K562 (cell line): Measurements from ENCODE around the gene CTTNBP2. TPM values are rescaled to one million over a fixed set of nuclear protein-coding genes. Genes with fewer than 3 reads are reported as not detected.

Experiments
- CBX3 ChIP-seq, 2 experiments: IDR thresholded peaks; 1 replicate in 1 of 2; 2 replicates in 1 of 2; pipeline ENCODE4 v1.6.1; 2012; ENCODE audit warnings: inconsistent platforms in 2 of 2, low read length in 2 of 2, borderline replicate concordance in 1 of 2, control low read depth in 1 of 2
- CBX5 ChIP-seq: IDR thresholded peaks from 2 replicates; pipeline ENCODE4 v1.6.1; 2014; ENCODE audit warnings: low read depth, borderline replicate concordance
- ETV1 ChIP-seq: fragments of 450-650 bp; conservative IDR thresholded peaks from 2 replicates; pipeline ENCODE4 v1.6.1; 2016; ENCODE audit warnings: missing genetic modification characterization, control low read depth, low read depth, missing compliant biosample characterization
- FOXP1 ChIP-seq: sonication (generic); formaldehyde crosslinking; IDR thresholded peaks from 2 replicates; pipeline ENCODE4 v1.8.0; 2022; ENCODE audit warnings: mild to moderate bottlenecking, missing genetic modification reagents
- HNRNPL ChIP-seq: fragments of 200-400 bp; formaldehyde crosslinking; IDR thresholded peaks from 2 replicates; pipeline ENCODE4 v1.6.1; 2017; ENCODE audit warnings: low read depth, mild to moderate bottlenecking, low read length
- MAFF ChIP-seq: IDR thresholded peaks from 2 replicates; pipeline ENCODE4 v1.6.1; 2012; ENCODE audit warnings: low read length, improper control_type of control experiment
- MAX ChIP-seq: sonication (generic); formaldehyde crosslinking; IDR thresholded peaks from 2 replicates; pipeline ENCODE4 v1.9.0; 2022; ENCODE audit warnings: mild to moderate bottlenecking, missing genetic modification reagents
- MCM5 ChIP-seq: fragments of 450-650 bp; IDR thresholded peaks from 2 replicates; pipeline ENCODE4 v1.6.1; 2016; ENCODE audit warnings: low read depth
- NFE2L1 ChIP-seq: fragments of 450-650 bp; IDR thresholded peaks from 2 replicates; pipeline ENCODE4 v1.6.1; 2016; ENCODE audit warnings: missing genetic modification characterization, low read depth, mild to moderate bottlenecking, missing compliant biosample characterization, moderate library complexity, borderline replicate concordance
- PML ChIP-seq: IDR thresholded peaks from 2 replicates; pipeline ENCODE4 v1.6.1; 2012; ENCODE audit warnings: low read length, inconsistent platforms
- POLR3G ChIP-seq: IDR thresholded peaks from 2 replicates; pipeline ENCODE4 v1.6.1; 2011; ENCODE audit not compliant: insufficient read length, insufficient replicate concordance; ENCODE audit errors: extremely low read depth
- RAD51 ChIP-seq: fragments of 450-650 bp; IDR thresholded peaks from 2 replicates; pipeline ENCODE4 v1.7.1; 2016; ENCODE audit warnings: low read depth, mild to moderate bottlenecking, borderline replicate concordance
- SIN3B ChIP-seq: fragments of 450-650 bp; IDR thresholded peaks from 2 replicates; pipeline ENCODE4 v1.6.1; 2017; ENCODE audit warnings: low read depth, mild to moderate bottlenecking, moderate library complexity
- SMAD2 ChIP-seq: fragments of 150-350 bp; IDR thresholded peaks from 2 replicates; pipeline ENCODE4 v1.6.1; 2014; ENCODE audit warnings: low read depth, mild to moderate bottlenecking, low read length
- SMC3 ChIP-seq: conservative IDR thresholded peaks from 2 replicates; pipeline ENCODE4 v1.6.1; 2011; ENCODE audit warnings: low read depth, low read length, improper control_type of control experiment; ENCODE audit not compliant: insufficient read depth
- TAL1 ChIP-seq: fragments of 450-650 bp; IDR thresholded peaks from 2 replicates; pipeline ENCODE4 v1.6.1; 2016; ENCODE audit warnings: mild to moderate bottlenecking
- ZC3H11A ChIP-seq: IDR thresholded peaks from 2 replicates; pipeline ENCODE4 v1.6.1; 2012; ENCODE audit warnings: low read depth, low read length, improper control_type of control experiment
- ZNF134 ChIP-seq: fragments of 250-450 bp; sonication (Bioruptor Pico); conservative IDR thresholded peaks from 2 replicates; pipeline ENCODE4 v1.4.0; 2020
- ZNF274 ChIP-seq: IDR thresholded peaks from 2 replicates; pipeline ENCODE4 v1.6.1; 2011; ENCODE audit warnings: low read depth, mild to moderate bottlenecking, low read length, moderate library complexity, borderline replicate concordance
- ZNF311 ChIP-seq: fragments of 250-450 bp; sonication (Bioruptor Pico); IDR thresholded peaks from 2 replicates; pipeline ENCODE4 v1.4.0; 2020; ENCODE audit warnings: mild to moderate bottlenecking, moderate library complexity
- ZNF324 ChIP-seq: fragments of 250-450 bp; sonication (Bioruptor Pico); IDR thresholded peaks from 2 replicates; pipeline ENCODE4 v1.4.0; 2020; ENCODE audit warnings: mild to moderate bottlenecking
- ZNF511 ChIP-seq: sonication (generic); formaldehyde crosslinking; IDR thresholded peaks from 2 replicates; pipeline ENCODE4 v1.8.0; 2022; ENCODE audit warnings: mild to moderate bottlenecking, missing genetic modification reagents
- ZNF583 ChIP-seq: fragments of 250-450 bp; sonication (Bioruptor Pico); IDR thresholded peaks from 2 replicates; pipeline ENCODE4 v1.4.0; 2020
- ZNF586 ChIP-seq: fragments of 450-650 bp; formaldehyde crosslinking; conservative IDR thresholded peaks from 2 replicates; pipeline ENCODE4 v1.4.0; 2020; ENCODE audit warnings: mild to moderate bottlenecking, moderate library complexity
- ZNF764 ChIP-seq: fragments of 250-450 bp; sonication (Bioruptor Pico); IDR thresholded peaks from 2 replicates; pipeline ENCODE4 v1.4.0; 2020; ENCODE audit warnings: low read depth, mild to moderate bottlenecking, moderate library complexity
- polyA plus RNA-seq, 8 experiments: library from polyadenylated mRNA; depleted of rRNA in 4 of 8; stranded (reverse) in 5 of 8; unstranded in 3 of 8; fragments of >200 nt; fragmentation: Nextera tagmentation in 2 of 8; fragmentation: Illumina TruSeq in 1 of 8; extraction: Ambion mirVana in 2 of 8; extraction: Trizol in 1 of 8; gene quantifications; 2 replicates each; pipeline versions ENCODE4 v1.2.1 to v1.2.3, GENCODE V29; 2011 to 2014; ENCODE audit warnings: inconsistent platforms in 1 of 8, missing spikeins in 1 of 8
- total RNA-seq, 7 experiments: library from RNA; depleted of rRNA in 6 of 7; stranded (reverse); fragments of >200 nt in 6 of 7; fragmentation: Illumina TruSeq in 2 of 7; extraction: Trizol in 2 of 7; gene quantifications; 2 replicates each; pipeline versions ENCODE4 v1.2.1 to v1.2.3, GENCODE V29; 2011 to 2021; ENCODE audit warnings: low replicate concordance in 1 of 7
- TF ChIP-seq, protein P1 (sequence below): fragments of 450-650 bp; formaldehyde crosslinking; IDR thresholded peaks from 2 replicates; pipeline ENCODE4 v1.4.0; 2020; ENCODE audit warnings: mild to moderate bottlenecking, mixed read lengths
- TF ChIP-seq, protein P2 (sequence below), 2 experiments: fragments of 250-450 bp in 1 of 2; fragments of 450-650 bp in 1 of 2; sonication (Bioruptor Pico) in 1 of 2; IDR thresholded peaks; 2 replicates each; pipeline versions ENCODE4 v1.6.1 to v1.8.0; 2016 to 2021; ENCODE audit warnings: mild to moderate bottlenecking in 2 of 2, moderate library complexity in 2 of 2, missing compliant biosample characterization in 1 of 2, missing genetic modification characterization in 1 of 2

CTTNBP2 gene
- total and polyA plus RNA-seq, 9 of the 15 experiments (the other 6 are each of a cell fraction or from before 2014, with no cell fraction given) = 0.05 TPM; not detected in 8

GRCh38 chr7:117791877-117792780 is 81.1 kb downstream of the CTTNBP2 start (continued):
- 0 out of 2 replicates have a peak, but pooled peaks have one; percentile 43 for TF ChIP-seq ZNF583 (CRISPR knock-in tag)
- TF ChIP-seq POLR3G = no peak
- TF ChIP-seq, protein P1, sequence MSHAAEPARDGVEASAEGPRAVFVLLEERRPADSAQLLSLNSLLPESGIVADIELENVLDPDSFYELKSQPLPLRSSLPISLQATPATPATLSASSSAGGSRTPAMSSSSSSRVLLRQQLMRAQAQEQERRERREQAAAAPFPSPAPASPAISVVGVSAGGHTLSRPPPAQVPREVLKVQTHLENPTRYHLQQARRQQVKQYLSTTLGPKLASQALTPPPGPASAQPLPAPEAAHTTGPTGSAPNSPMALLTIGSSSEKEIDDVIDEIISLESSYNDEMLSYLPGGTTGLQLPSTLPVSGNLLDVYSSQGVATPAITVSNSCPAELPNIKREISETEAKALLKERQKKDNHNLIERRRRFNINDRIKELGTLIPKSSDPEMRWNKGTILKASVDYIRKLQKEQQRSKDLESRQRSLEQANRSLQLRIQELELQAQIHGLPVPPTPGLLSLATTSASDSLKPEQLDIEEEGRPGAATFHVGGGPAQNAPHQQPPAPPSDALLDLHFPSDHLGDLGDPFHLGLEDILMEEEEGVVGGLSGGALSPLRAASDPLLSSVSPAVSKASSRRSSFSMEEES (CRISPR knock-in tag) = no peak
- 0 out of 2 replicates have a peak, but pooled peaks have one; percentile 28 for TF ChIP-seq ZNF134 (CRISPR knock-in tag)
- TF ChIP-seq TAL1 = peak; percentile 96
- no peak for TF ChIP-seq HNRNPL
- TF ChIP-seq PML = peak; percentile 98
- TF ChIP-seq ZNF764 (CRISPR knock-in tag) = peak; percentile 64; the same call in 1 of the 2 replicates
- TF ChIP-seq FOXP1 (CRISPR knock-in tag) = peak; percentile 55; the same call in 1 of the 2 replicates
- TF ChIP-seq SIN3B = no peak
- TF ChIP-seq ZNF274 = peak; percentile 61; the same call in 1 of the 2 replicates
- no peak for TF ChIP-seq SMAD2
- peak in 1 of 2 experiments; percentile 66; a peak in 1 of 3 replicates for TF ChIP-seq CBX3 (IDR thresholded peaks at IDR 0.05; ENCODE audit: borderline replicate concordance in 1 of 2, low read length in 2 of 2)
- peak; percentile 79 for TF ChIP-seq MAX (CRISPR knock-in tag)
- no peak for TF ChIP-seq RAD51
- peak; percentile 69 for TF ChIP-seq ETV1 (tag)
- TF ChIP-seq ZC3H11A = no peak
- TF ChIP-seq CBX5 = 0 out of 2 replicates have a peak, but pooled peaks have one; percentile 51
- no peak for TF ChIP-seq ZNF311 (CRISPR knock-in tag)
- TF ChIP-seq ZNF586 = 0 out of 2 replicates have a peak, but pooled peaks have one; percentile 51
- TF ChIP-seq, protein P2, sequence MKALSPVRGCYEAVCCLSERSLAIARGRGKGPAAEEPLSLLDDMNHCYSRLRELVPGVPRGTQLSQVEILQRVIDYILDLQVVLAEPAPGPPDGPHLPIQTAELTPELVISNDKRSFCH (CRISPR knock-in tag; IDR thresholded peaks at IDR 0.05) = no peak
- TF ChIP-seq, protein P2 (tag; IDR thresholded peaks at IDR 0.05) = no peak
- no peak for TF ChIP-seq ZNF511
- TF ChIP-seq NFE2L1 (tag) = no peak
- TF ChIP-seq SMC3 = no peak
- no peak for TF ChIP-seq MCM5
- peak; percentile 100 for TF ChIP-seq MAFF
- TF ChIP-seq ZNF324 (CRISPR knock-in tag) = no peak
